ENCODE data around the gene ZBTB17. TPM values are rescaled to one million over a fixed set of nuclear protein-coding genes. Genes with fewer than 3 reads are reported as not detected.
"Not testable (repeated sequence)": the region's sequence is repeated elsewhere in the genome, so short reads cannot be mapped to it uniquely, and the experiment has no call there.

Gene ZBTB17
- total RNA-seq, 1 donor from 2014 or later: 155 TPM

DNA sequence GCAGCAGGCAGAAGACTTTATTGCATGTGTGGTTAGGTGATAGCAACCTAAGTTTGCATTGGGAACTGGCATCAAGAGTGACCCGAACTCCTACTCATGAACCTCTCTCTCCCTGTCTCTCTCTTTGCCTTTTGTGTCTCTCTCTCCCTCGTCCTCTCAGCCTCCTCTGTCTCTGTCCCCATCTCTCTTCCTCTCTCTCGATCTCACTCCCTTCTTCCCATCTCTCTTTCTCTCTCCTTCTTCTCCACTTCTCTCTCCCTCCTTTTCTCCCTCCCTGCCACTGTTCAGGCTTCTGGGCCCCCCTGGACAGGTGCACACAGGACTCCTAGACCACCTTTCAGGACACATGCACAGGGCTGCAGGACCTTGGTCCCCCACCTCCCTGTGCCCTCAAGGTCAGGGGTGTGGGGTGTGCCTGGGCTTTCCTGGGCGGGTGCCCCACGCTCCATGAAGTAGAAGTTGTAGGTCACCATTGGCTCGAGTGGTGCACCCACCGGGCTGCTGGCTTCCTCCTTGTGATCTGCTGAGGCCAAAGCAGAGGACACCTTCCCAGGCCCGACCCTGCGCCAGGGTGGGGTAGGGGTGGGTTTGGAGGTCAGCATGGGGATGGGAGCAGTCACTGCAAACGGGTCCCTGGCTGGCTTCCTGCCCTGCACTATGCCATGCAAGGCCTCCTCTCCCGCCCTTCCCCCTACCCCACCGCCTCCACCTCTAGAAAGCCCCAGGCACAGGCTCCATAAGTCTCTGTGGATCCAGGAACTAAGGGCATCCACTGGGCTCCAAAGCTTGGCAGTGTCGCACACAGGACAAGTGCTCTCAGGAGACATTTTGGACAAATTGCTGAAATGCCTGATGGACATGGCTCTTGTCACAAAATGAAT, 13.2 kb upstream of the ZBTB17 start:
- H3K27me3 ChIP-seq: no peaks in the 10 kb centered on the region
- DNase-seq (ENCODE audit: low spot score in 2 of 2): no peak
- H3K4me1 ChIP-seq: no peaks in the 10 kb centered on the region
- H3K27ac ChIP-seq: no peak overlapping the region
- H3K9me3 ChIP-seq: no peaks in the 10 kb centered on the region
- H3K36me3 ChIP-seq: no peaks in the 10 kb centered on the region
- H3K4me3 ChIP-seq: no peak overlapping the region
- TF ChIP-seq, protein P1, sequence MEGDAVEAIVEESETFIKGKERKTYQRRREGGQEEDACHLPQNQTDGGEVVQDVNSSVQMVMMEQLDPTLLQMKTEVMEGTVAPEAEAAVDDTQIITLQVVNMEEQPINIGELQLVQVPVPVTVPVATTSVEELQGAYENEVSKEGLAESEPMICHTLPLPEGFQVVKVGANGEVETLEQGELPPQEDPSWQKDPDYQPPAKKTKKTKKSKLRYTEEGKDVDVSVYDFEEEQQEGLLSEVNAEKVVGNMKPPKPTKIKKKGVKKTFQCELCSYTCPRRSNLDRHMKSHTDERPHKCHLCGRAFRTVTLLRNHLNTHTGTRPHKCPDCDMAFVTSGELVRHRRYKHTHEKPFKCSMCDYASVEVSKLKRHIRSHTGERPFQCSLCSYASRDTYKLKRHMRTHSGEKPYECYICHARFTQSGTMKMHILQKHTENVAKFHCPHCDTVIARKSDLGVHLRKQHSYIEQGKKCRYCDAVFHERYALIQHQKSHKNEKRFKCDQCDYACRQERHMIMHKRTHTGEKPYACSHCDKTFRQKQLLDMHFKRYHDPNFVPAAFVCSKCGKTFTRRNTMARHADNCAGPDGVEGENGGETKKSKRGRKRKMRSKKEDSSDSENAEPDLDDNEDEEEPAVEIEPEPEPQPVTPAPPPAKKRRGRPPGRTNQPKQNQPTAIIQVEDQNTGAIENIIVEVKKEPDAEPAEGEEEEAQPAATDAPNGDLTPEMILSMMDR (IDR thresholded peaks at IDR 0.05): no peak
- intact Hi-C loops (cut with DNase I): no loop called here

DNA sequence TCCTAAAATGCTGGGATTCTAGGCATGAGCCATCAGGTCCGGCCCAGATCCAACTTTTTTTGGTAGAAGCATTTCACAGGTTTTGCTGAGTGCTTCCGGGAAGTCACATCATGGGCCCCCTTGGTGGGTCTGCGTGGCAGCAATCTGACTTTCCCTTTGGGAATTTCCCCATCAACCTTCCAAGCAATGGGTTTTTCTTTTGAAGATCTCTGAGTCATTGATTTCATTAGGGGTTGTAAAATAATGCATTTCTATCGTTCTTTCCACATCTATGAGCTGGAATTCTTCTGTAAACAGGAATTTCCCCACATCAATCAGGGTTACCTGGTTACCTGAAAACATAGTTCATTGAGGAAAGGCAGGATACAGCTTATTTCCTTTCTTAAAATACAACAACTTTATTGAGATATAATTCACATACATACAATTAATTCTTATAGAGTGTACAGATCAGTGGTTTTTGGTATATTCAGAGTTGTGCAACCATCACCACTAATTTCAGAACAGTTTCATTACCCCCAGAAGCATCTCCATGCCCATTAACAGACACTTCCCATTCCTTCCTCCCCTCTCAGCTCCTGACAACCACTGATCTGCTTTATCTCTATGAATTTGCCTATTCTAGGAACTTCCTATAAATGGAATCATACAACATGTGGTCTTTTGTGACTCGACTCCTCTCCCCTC, 9.9 kb upstream of the ZBTB17 start:
- no peak for DNase-seq (ENCODE audit: low spot score in 2 of 2)
- Histone ChIP-seq H3K27ac (no peak overlapping the region), H3K9me3 (no peaks in the 10 kb centered on the region), H3K36me3 (no peaks in the 10 kb centered on the region), H3K4me3 (no peak overlapping the region), H3K4me1 (no peaks in the 10 kb centered on the region), H3K27me3 (no peaks in the 10 kb centered on the region)
- TF ChIP-seq, protein P1 (IDR thresholded peaks at IDR 0.05): no peak
- intact Hi-C loops (cut with DNase I): no loop called here

DNA sequence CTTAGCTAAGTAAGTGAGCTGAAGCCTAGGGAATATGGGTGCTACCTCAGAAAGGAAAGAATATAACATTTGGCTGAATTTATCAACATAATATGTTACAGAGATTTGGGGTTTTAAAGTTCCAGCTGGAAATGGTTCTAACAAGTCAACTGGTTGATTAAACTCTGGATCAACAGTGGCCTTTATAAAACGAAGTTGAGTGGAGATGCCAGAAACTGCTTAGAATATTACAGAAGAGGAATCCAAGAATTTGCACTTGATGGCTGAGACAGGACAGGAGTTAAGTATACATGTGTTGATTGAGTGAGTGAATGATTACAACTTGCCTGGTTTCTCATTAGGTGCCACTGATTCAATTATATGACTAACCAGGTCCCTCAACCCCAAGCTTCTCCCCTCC, 7.4 kb upstream of the ZBTB17 start:
- no peaks in the 10 kb centered on the region for H3K36me3 ChIP-seq
- no peaks in the 10 kb centered on the region for H3K27me3 ChIP-seq
- DNase-seq (ENCODE audit: low spot score in 2 of 2): no peak
- intact Hi-C loops (cut with DNase I): no loop called here
- no peaks in the 10 kb centered on the region for H3K4me1 ChIP-seq
- no peaks in the 10 kb centered on the region for H3K9me3 ChIP-seq
- H3K4me3 ChIP-seq: no peak overlapping the region
- TF ChIP-seq, protein P1 (IDR thresholded peaks at IDR 0.05): no peak
- no peak overlapping the region for H3K27ac ChIP-seq

DNA sequence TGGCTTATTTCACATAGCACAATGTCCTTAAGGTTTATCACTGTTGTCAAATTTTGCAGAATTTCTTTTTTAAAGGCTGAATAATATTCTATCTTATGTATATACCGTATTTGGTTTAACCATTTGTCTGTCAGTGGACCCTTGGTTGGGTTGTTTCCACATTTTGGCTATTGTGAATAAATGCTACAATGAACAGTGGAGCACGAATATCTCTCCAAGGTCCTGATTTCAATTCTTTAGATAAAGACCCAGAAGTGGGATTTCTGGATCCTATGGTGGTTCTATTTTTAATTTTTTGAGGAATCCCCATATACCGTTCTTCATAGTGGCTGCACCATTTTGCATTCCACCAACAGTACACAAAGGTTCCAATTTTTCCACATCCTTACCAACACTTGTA, 5.8 kb upstream of the ZBTB17 start:
- intact Hi-C loops (cut with DNase I): no loop called here
- Histone ChIP-seq H3K9me3 (no peaks in the 10 kb centered on the region), H3K36me3 (no peaks in the 10 kb centered on the region), H3K27me3 (no peaks in the 10 kb centered on the region), H3K4me1 (no peaks in the 10 kb centered on the region), H3K27ac (no peak overlapping the region), H3K4me3 (no peak overlapping the region)
- TF ChIP-seq, protein P1 (IDR thresholded peaks at IDR 0.05): no peak
- DNase-seq (ENCODE audit: low spot score in 2 of 2): no peak

DNA sequence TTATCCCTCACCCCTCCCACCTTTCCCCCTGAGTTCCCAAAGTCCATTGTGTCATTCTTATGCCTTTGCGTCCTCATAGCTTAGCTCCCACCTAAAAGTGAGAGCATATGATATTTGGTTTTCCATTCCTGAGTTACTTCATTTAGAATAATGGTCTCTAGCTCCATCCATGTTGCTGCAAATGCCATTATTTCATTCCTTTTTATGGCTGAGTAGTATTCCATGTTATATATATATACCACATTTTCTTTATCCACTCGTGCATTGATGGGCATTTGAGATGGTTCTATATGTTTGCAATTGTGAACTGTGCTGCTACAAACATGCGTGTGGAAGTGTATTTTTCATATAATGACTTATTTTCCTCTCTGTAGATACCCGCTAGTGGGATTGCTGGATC, 2.0 kb upstream of the ZBTB17 start:
- not testable (repeated sequence) for H3K9me3 ChIP-seq; H3K4me3 ChIP-seq; H3K27ac ChIP-seq; H3K27me3 ChIP-seq; DNase-seq (ENCODE audit: low spot score in 2 of 2); H3K36me3 ChIP-seq
- intact Hi-C loops (cut with DNase I): loop anchor here (2.0 kb wide), 1 partner anchor 27 kb away; no protein-coding TSS in a partner anchor
- peaks cover 5 to 14% of the 10 kb centered on the region in 2 donors for H3K4me1 ChIP-seq

DNA sequence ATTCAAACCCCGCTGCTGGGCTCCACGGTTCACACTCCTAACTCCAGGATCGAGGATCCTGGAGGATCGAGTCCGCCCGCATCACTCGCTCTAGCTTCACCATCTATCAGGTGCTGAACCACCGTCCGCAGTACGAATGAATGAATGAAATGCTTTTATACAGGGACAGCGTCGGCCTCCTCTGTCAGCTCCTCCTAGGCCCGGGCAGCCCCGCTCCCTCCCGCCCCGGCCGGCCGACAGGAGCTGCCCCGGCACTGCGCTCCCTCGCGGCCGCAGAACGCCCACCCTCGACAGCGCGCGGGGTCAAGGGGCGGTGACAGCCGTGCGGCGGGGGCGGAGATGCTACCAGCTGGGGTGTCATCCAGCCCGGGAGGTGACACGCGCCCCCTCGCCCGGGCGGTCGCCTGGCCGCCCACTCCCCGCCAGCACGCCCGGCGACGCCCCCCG, 520 bp downstream of the ZBTB17 start:
- H3K36me3 ChIP-seq: peaks cover 8 to 13% of the 10 kb centered on the region in 2 donors
- peaks cover 5 to 14% of the 10 kb centered on the region in 2 donors for H3K4me1 ChIP-seq
- intact Hi-C loops (cut with DNase I): no loop called here
- TF ChIP-seq, protein P1 (IDR thresholded peaks at IDR 0.05): no peak
- H3K9me3 ChIP-seq: no peaks in the 10 kb centered on the region
- peak in 1 of 2 donors; percentile 79 for DNase-seq (ENCODE audit: low spot score in 2 of 2)
- peak overlapping the region; percentile 77 to 80 for H3K27ac ChIP-seq
- H3K4me3 ChIP-seq: peak overlapping the region; percentile 81 to 84
- no peaks in the 10 kb centered on the region for H3K27me3 ChIP-seq
